ENCODE measurements around the gene TGOLN2. TPM values are rescaled to one million over a fixed set of nuclear protein-coding genes. Genes with fewer than 3 reads are reported as not detected.
A peak's percentile ranks its signal among the peaks of the same experiment; 100 is the strongest.

TGOLN2 gene
- total RNA-seq = 100 to 1,000 TPM; 190 to 207 (median 194) TPM
- 129 TPM for total RNA-seq (2013)

DNA sequence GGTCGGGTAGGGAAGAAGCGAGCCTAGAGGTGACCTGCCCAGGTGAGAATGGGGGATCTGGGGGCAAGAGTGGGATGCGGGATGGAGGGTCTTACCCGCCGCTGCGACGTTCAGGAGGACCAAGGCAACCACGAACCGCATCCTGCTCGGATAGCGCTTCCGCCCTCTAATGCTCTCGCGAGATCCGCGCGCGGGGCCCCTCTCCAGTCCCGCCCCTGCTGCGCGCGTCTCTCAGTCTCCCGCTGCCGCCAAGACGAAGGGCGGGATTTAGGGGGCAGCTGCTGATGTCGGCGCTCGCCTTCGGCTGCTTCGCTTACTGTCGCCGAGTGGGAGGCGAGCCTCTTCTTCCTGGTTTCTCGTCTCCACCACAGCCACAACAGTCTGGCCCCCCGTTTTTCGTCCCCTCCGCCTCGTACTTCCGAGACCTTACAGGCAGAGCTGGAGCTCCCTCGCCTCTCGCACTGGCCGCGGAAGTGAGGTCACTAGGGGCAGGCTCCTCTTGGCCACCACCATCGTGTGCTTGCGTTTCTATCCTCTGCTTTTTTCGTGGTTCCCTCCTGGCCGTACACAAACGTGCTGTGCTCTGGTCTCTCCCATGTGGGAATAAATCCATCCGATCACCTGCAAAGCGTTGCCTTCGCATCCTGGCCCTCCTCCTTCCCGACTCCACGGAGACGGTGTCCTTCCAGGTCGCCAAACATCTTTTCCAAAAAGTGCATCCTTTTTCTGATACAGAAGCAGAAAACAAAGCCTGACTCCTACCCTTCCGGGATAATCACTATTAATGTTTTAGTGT is at the start of gene TGOLN2:
Gene TGOLN2, minus strand, starts transcription at position 168 of the 796 bp plus-strand sequence. Its CDS starts 27 bp downstream, at position 141.
- Histone ChIP-seq H3K4me1 (ENCODE audit: control insufficient read depth, insufficient read depth, low read length) (peaks cover 40% of the 10 kb centered on the region), H3K9me3 (ENCODE audit: control insufficient read depth, insufficient read depth, low read length) (no peaks in the 10 kb centered on the region), H3K36me3 (ENCODE audit: control insufficient read depth, insufficient read depth, low read length) (peaks cover 24% of the 10 kb centered on the region), H3K4me3 (ENCODE audit: low read length) (peak within 1 kb of the TSS; percentile 67), H3K27ac (ENCODE audit: low read length) (peak within 1 kb of the TSS; percentile 98), H3K27me3 (ENCODE audit: control insufficient read depth, insufficient read depth, low read length) (no peaks in the 10 kb centered on the region)
- Mint-ChIP-seq H3K36me3 (no peaks in the 10 kb centered on the region), H3K4me3 (peak within 1 kb of the TSS; percentile 97), H3K27ac (peak within 1 kb of the TSS; percentile 99 to 100), H3K27me3 (ENCODE audit: low read depth in 2 of 2) (no peaks in the 10 kb centered on the region), H3K4me1 (peaks cover 59 to 62% of the 10 kb centered on the region in 2 donors), H3K9me3 (no peaks in the 10 kb centered on the region)
- DNase-seq = peak; percentile 96 to 97
- TF ChIP-seq, protein P1, sequence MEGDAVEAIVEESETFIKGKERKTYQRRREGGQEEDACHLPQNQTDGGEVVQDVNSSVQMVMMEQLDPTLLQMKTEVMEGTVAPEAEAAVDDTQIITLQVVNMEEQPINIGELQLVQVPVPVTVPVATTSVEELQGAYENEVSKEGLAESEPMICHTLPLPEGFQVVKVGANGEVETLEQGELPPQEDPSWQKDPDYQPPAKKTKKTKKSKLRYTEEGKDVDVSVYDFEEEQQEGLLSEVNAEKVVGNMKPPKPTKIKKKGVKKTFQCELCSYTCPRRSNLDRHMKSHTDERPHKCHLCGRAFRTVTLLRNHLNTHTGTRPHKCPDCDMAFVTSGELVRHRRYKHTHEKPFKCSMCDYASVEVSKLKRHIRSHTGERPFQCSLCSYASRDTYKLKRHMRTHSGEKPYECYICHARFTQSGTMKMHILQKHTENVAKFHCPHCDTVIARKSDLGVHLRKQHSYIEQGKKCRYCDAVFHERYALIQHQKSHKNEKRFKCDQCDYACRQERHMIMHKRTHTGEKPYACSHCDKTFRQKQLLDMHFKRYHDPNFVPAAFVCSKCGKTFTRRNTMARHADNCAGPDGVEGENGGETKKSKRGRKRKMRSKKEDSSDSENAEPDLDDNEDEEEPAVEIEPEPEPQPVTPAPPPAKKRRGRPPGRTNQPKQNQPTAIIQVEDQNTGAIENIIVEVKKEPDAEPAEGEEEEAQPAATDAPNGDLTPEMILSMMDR (IDR thresholded peaks at IDR 0.05) = no peak
- intact Hi-C loops (cut with micrococcal nuclease) = loop anchor here (1.0 to 2.0 kb wide), 2 partner anchors 26 to 233 kb away; partner anchors contain the start of genes ELMOD3, GGCX and RETSAT
- peak; percentile 91 to 97 (median 92) for ATAC-seq
- WGBS (ENCODE audit: insufficient coverage) = under 1% methylated on average over 56 of the region's 57 CpGs

DNA sequence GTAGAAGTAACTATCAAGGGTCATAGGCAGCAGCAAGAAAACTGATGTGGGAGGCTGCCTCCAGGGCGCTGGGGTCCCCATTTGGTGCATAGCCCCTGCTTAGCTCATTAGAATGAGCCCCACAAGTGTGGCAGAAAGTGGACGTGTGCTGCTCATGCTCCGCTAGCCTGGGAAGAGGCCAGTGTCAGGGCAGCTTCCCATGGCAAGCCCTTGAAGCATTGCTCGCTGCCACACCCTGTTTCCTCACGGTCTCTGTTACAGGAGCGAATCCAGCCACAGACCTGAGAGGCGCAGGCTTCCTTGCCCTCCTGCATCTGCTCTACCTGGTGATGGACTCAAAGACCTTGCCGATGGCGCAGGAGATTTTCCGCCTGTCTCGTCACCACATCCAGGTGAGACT is 49.3 kb upstream of the TGOLN2 start:
- H3K27ac Mint-ChIP-seq = no peak overlapping the region
- H3K4me1 Mint-ChIP-seq = no peaks in the 10 kb centered on the region
- no peaks in the 10 kb centered on the region for H3K4me1 ChIP-seq (ENCODE audit: control insufficient read depth, insufficient read depth, low read length)
- H3K4me3 Mint-ChIP-seq = no peak overlapping the region
- no peaks in the 10 kb centered on the region for H3K27me3 ChIP-seq (ENCODE audit: control insufficient read depth, insufficient read depth, low read length)
- H3K36me3 Mint-ChIP-seq = peaks cover 41% of the 10 kb centered on the region
- H3K9me3 ChIP-seq (ENCODE audit: control insufficient read depth, insufficient read depth, low read length) = no peaks in the 10 kb centered on the region
- H3K9me3 Mint-ChIP-seq = no peaks in the 10 kb centered on the region
- intact Hi-C loops (cut with micrococcal nuclease) = no loop called here
- 97% methylated on average over 11 of the region's 11 CpGs for WGBS (ENCODE audit: insufficient coverage)
- no peak overlapping the region for H3K4me3 ChIP-seq (ENCODE audit: low read length)
- H3K36me3 ChIP-seq (ENCODE audit: control insufficient read depth, insufficient read depth, low read length) = peaks cover 39% of the 10 kb centered on the region
- no peaks in the 10 kb centered on the region for H3K27me3 Mint-ChIP-seq (ENCODE audit: low read depth in 2 of 2)
- DNase-seq (no peak), ATAC-seq (no peak)
- no peak overlapping the region for H3K27ac ChIP-seq (ENCODE audit: low read length)
- TF ChIP-seq, protein P1 (IDR thresholded peaks at IDR 0.05) = no peak

DNA sequence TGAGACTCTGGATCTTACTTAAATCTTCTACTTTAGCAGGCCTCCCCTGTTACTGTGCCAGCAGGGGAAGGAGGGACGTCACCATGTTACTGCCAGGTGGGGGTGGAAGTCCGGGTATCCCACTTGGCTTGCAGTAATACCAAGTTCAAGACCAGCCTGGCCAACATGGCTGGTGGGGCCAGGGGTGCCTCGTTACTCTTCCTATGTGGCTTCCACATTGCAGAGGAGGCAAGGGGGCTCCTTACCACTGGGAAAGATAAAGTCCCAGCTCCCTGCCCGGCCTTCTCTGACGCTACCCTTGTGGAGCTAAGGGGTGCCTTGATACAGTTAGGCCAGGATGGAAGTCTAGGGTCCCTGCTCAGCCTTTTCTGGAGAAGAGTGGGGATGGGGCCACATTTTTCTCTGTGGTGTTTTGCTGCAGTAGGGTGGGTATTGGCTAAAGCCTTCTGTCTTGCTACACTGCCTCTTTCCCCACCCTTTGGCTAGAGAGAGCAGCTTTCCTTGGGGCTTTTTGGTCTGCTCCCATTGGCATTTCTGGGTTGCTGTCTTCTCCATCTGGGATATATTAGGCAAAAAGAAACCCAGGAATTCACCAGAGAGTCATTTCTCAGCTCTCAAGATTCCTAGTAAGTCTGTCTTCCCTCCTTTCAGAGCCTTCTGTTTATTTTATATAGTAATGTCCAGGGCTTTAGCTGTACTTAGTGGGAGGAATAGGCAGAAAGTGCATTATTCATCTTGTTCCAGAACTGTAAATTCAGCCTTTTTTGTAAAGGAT is 48.7 kb upstream of the TGOLN2 start:
- H3K27ac Mint-ChIP-seq = no peak overlapping the region
- no peaks in the 10 kb centered on the region for H3K9me3 Mint-ChIP-seq
- ATAC-seq (no peak), DNase-seq (no peak)
- H3K36me3 Mint-ChIP-seq = peaks cover 41% of the 10 kb centered on the region
- 99% methylated on average over 5 of the region's 5 CpGs for WGBS (ENCODE audit: insufficient coverage)
- H3K27me3 Mint-ChIP-seq (ENCODE audit: low read depth in 2 of 2) = no peaks in the 10 kb centered on the region
- Histone ChIP-seq H3K9me3 (ENCODE audit: control insufficient read depth, insufficient read depth, low read length) (no peaks in the 10 kb centered on the region), H3K27me3 (ENCODE audit: control insufficient read depth, insufficient read depth, low read length) (no peaks in the 10 kb centered on the region), H3K36me3 (ENCODE audit: control insufficient read depth, insufficient read depth, low read length) (peaks cover 39% of the 10 kb centered on the region), H3K4me1 (ENCODE audit: control insufficient read depth, insufficient read depth, low read length) (no peaks in the 10 kb centered on the region), H3K27ac (ENCODE audit: low read length) (no peak overlapping the region), H3K4me3 (ENCODE audit: low read length) (no peak overlapping the region)
- intact Hi-C loops (cut with micrococcal nuclease) = no loop called here
- TF ChIP-seq, protein P1 (IDR thresholded peaks at IDR 0.05) = no peak
- no peak overlapping the region for H3K4me3 Mint-ChIP-seq
- H3K4me1 Mint-ChIP-seq = no peaks in the 10 kb centered on the region

Data from natural killer cell (primary cell).